MM.1S (cell line): ENCODE data around the gene NALCN.

Experiments
- DNase-seq: peaks from one replicate; pipeline ENCODE4 v3.0.0-alpha.2; 2015
- H2AFZ ChIP-seq: fragments of 300-600 bp; sonication (generic); 2 replicates; pipeline ENCODE4 v1.6.0; 2016; ENCODE audit warnings: antibody characterized with exemption, low read length
- H3F3A ChIP-seq: fragments of 300-600 bp; sonication (generic); 2 replicates; pipeline ENCODE4 v1.6.1; 2016; ENCODE audit warnings: mild to moderate bottlenecking, antibody characterized with exemption, low read length, moderate library complexity, mixed read lengths; ENCODE audit not compliant: insufficient read depth
- H3K27ac ChIP-seq: fragments of 300-600 bp; sonication (generic); 2 replicates; pipeline ENCODE4 v1.5.1; 2016; ENCODE audit warnings: mild to moderate bottlenecking, low read length
- H3K27me3 ChIP-seq: fragments of 300-600 bp; sonication (generic); replicated peaks from 2 replicates; pipeline ENCODE4 v1.6.0; 2016; ENCODE audit warnings: low read length; ENCODE audit not compliant: insufficient read depth
- H3K36me3 ChIP-seq: fragments of 300-600 bp; sonication (generic); replicated peaks from 2 replicates; pipeline ENCODE4 v1.6.1; 2016; ENCODE audit warnings: mild to moderate bottlenecking, low read length, mixed read lengths; ENCODE audit not compliant: insufficient read depth
- H3K4me1 ChIP-seq: fragments of 300-600 bp; sonication (generic); 2 replicates; pipeline ENCODE4 v1.6.1; 2016; ENCODE audit warnings: low read length, mixed read lengths
- H3K4me2 ChIP-seq: fragments of 300-600 bp; sonication (generic); 2 replicates; pipeline ENCODE4 v1.6.0; 2016; ENCODE audit warnings: low read depth, low read length
- H3K4me3 ChIP-seq: fragments of 300-600 bp; sonication (generic); 2 replicates; pipeline ENCODE4 v1.5.1; 2016; ENCODE audit warnings: low read length, mixed read lengths
- H3K79me2 ChIP-seq: fragments of 300-600 bp; sonication (generic); 2 replicates; pipeline ENCODE4 v1.6.1; 2016; ENCODE audit warnings: mixed run types, low read length, mixed read lengths
- H3K9ac ChIP-seq: fragments of 300-600 bp; sonication (generic); 2 replicates; pipeline ENCODE4 v1.6.1; 2016; ENCODE audit warnings: low read length, mixed read lengths
- H3K9me2 ChIP-seq: fragments of 300-600 bp; sonication (generic); replicated peaks from 2 replicates; pipeline ENCODE4 v1.6.1; 2016; ENCODE audit warnings: mild to moderate bottlenecking, low read length, mixed read lengths; ENCODE audit not compliant: insufficient read depth
- H3K9me3 ChIP-seq: fragments of 300-600 bp; sonication (generic); replicated peaks from 2 replicates; pipeline ENCODE4 v1.6.1; 2016; ENCODE audit warnings: mild to moderate bottlenecking, low read length, mixed read lengths; ENCODE audit not compliant: insufficient read depth
- H4K20me1 ChIP-seq: fragments of 300-600 bp; sonication (generic); 2 replicates; pipeline ENCODE4 v1.6.1; 2016; ENCODE audit warnings: mild to moderate bottlenecking, low read length, moderate library complexity, mixed read lengths; ENCODE audit not compliant: insufficient read depth
- CTCF ChIP-seq: fragments of 300-600 bp; sonication (generic); IDR thresholded peaks from 2 replicates; pipeline ENCODE4 v1.5.1; 2016; ENCODE audit warnings: antibody characterized with exemption, low read length, mixed read lengths
- EZH2 ChIP-seq: fragments of 300-600 bp; sonication (generic); optimal IDR thresholded peaks from 2 replicates; pipeline ENCODE3; 2017; ENCODE audit warnings: low read depth, mild to moderate bottlenecking, antibody characterized with exemption, low read length, mixed read lengths
- EZH2phosphoT487 ChIP-seq: fragments of 300-600 bp; sonication (generic); IDR thresholded peaks from 2 replicates; pipeline ENCODE4 v1.6.1; 2018; ENCODE audit warnings: antibody characterized with exemption, low read length

The NALCN gene

DNA sequence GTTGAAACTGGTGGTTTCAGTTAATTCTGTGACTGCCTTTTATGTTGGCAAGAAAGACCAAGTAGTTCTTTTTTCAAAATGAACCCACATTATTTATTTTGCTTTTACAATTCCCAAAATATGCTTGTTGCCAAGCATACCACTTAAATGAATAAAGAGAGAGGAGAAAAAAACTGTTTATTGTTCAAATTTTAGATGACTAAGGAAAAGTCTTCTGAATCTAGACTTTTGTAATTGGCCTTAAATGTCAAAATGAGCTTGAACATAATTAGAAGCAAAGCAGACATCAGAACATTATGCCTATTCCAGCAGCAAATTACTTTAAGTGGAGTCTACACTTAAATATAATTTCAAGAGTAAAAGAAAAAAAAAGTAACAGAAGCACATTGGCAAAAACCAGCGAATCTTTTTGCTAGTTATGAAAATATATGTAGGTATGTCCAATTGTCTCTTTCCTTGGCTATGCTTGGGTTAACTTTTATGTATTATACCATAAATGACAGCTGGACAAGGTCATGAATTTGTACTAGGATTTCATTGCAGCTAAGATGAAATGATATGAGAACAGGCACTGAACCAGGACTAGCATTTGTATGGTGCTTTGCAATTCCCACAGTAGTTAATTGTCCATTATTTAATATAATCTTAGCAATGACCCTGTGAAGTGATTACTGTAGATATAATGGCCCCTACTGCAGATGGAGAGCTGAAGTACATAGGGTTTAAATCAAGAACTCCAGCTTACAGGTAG lies 211.9 kb downstream of the NALCN start:
- DNase-seq: no peak
- Histone ChIP-seq H3K27me3 (no peaks in the 10 kb centered on the region), H3K9ac (no peak overlapping the region), H3K27ac (no peak overlapping the region), H3K4me2 (no peak overlapping the region), H3K79me2 (no peaks in the 10 kb centered on the region), H3K9me3 (no peaks in the 10 kb centered on the region), H3K4me3 (no peak overlapping the region), H3K36me3 (no peaks in the 10 kb centered on the region), H3F3A (no peaks in the 10 kb centered on the region), H2AFZ (no peak overlapping the region), H4K20me1 (no peaks in the 10 kb centered on the region), H3K9me2 (no peaks in the 10 kb centered on the region), H3K4me1 (no peaks in the 10 kb centered on the region)
- TF ChIP-seq CTCF (no peak), EZH2 (no peak), EZH2phosphoT487 (no peak)

- H3K4me2 ChIP-seq: no peak overlapping the region
- H3K79me2 ChIP-seq: no peaks in the 10 kb centered on the region
- no peaks in the 10 kb centered on the region for H3K4me1 ChIP-seq
- no peaks in the 10 kb centered on the region for H3K9me2 ChIP-seq
- no peak for DNase-seq
- no peaks in the 10 kb centered on the region for H3K36me3 ChIP-seq
- H3K27me3 ChIP-seq: no peaks in the 10 kb centered on the region
- no peak overlapping the region for H3K27ac ChIP-seq
- no peak overlapping the region for H3K9ac ChIP-seq
- no peak overlapping the region for H2AFZ ChIP-seq
- no peaks in the 10 kb centered on the region for H4K20me1 ChIP-seq
- H3F3A ChIP-seq: no peaks in the 10 kb centered on the region
- H3K4me3 ChIP-seq: no peak overlapping the region
- H3K9me3 ChIP-seq: no peaks in the 10 kb centered on the region
- no peak for TF ChIP-seq CTCF
- TF ChIP-seq EZH2: no peak
- no peak for TF ChIP-seq EZH2phosphoT487
These were observed 213.7 kb downstream of the NALCN start for GRCh38 chr13:101202590-101202989.

DNA sequence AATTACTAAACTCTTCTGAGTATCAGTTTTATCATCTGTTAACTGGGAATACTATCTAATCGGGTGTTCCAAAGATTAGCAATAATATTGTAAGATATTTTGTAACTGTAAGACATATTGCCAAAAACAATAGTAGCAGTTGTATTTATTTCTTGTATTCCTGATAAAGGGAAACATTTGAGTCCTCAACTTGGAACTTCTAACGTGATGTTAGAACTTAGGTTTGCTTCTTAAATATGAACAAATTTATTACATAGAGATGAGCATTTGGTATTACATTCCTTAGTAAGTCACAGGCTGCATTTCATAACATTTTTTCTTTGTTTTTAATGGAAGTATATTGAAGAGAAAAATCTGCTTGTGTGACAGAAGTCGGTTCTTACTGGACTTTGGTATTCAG lies 225.3 kb downstream of the NALCN start:
- DNase-seq: no peak
- H3K4me1 ChIP-seq: no peaks in the 10 kb centered on the region
- no peak overlapping the region for H3K4me3 ChIP-seq
- H3K4me2 ChIP-seq: no peak overlapping the region
- H4K20me1 ChIP-seq: no peaks in the 10 kb centered on the region
- no peaks in the 10 kb centered on the region; the same call in 1 of the 2 replicates for H3K36me3 ChIP-seq
- H2AFZ ChIP-seq: no peak overlapping the region
- H3K27ac ChIP-seq: no peak overlapping the region
- H3K9ac ChIP-seq: no peak overlapping the region
- H3K9me3 ChIP-seq: no peaks in the 10 kb centered on the region
- H3K9me2 ChIP-seq: no peaks in the 10 kb centered on the region
- TF ChIP-seq CTCF: no peak
- TF ChIP-seq EZH2: no peak
- TF ChIP-seq EZH2phosphoT487: no peak
- H3K27me3 ChIP-seq: no peaks in the 10 kb centered on the region
- no peaks in the 10 kb centered on the region for H3K79me2 ChIP-seq
- no peaks in the 10 kb centered on the region for H3F3A ChIP-seq
